Kidney glomerular epithelial cell (primary cell): ENCODE results near the gene BACH1.

ENCODE experiments used
- DNase-seq: peaks from one replicate; lab custom pipeline; 2025; lab: John Stamatoyannopoulos, UW

The BACH1 gene

GRCh38 chr21:29293495-29293894 lies 5.2 kb upstream of the BACH1 start:
- no peak for DNase-seq

- DNase-seq: no peak
Observed at GRCh38 chr21:29295066-29295650, 3.6 kb upstream of the BACH1 start.

- no peak for DNase-seq
Observed at GRCh38 chr21:29296446-29296845, 2.3 kb upstream of the BACH1 start.

GRCh38 chr21:29297483-29298347 lies 1.0 kb upstream of the BACH1 start:
- DNase-seq: no peak

GRCh38 chr21:29299046-29299915 lies 559 bp downstream of the BACH1 start:
- peak; percentile 52 for DNase-seq

GRCh38 chr21:29299916-29300806 lies 1.4 kb downstream of the BACH1 start:
- DNase-seq: peak; percentile 38

GRCh38 chr21:29300807-29301138 lies 2.1 kb downstream of the BACH1 start:
- no peak for DNase-seq

GRCh38 chr21:29301691-29302090 lies 3.0 kb downstream of the BACH1 start:
- no peak for DNase-seq

- no peak for DNase-seq
Observed at GRCh38 chr21:29302359-29302875, 3.7 kb downstream of the BACH1 start.

- DNase-seq: no peak
Observed at GRCh38 chr21:29303288-29303687, 4.6 kb downstream of the BACH1 start.

- no peak for DNase-seq
Observed at GRCh38 chr21:29304597-29304996, 5.9 kb downstream of the BACH1 start.

GRCh38 chr21:29305068-29305467 lies 6.3 kb downstream of the BACH1 start:
- DNase-seq: no peak

- no peak for DNase-seq
Observed at GRCh38 chr21:29305561-29305960, 6.8 kb downstream of the BACH1 start.

- no peak for DNase-seq
Observed at GRCh38 chr21:29306920-29307319, 8.2 kb downstream of the BACH1 start.

- DNase-seq: no peak
Observed at GRCh38 chr21:29307718-29308455, 9.2 kb downstream of the BACH1 start.

- no peak for DNase-seq
Observed at GRCh38 chr21:29308456-29308783, 9.7 kb downstream of the BACH1 start.

- no peak for DNase-seq
Observed at GRCh38 chr21:29309703-29310102, 11.0 kb downstream of the BACH1 start.

GRCh38 chr21:29311802-29312201 lies 13.1 kb downstream of the BACH1 start:
- DNase-seq: no peak

GRCh38 chr21:29312981-29313380 lies 14.3 kb downstream of the BACH1 start:
- no peak for DNase-seq

- no peak for DNase-seq
Observed at GRCh38 chr21:29313662-29314408, 15.1 kb downstream of the BACH1 start.
